PFSK-1 (cell line): ENCODE data around the gene NXF2B.

ENCODE experiments used
- POLR2AphosphoS5 ChIP-seq: IDR thresholded peaks from 2 replicates; pipeline ENCODE4 v1.6.1; 2012; ENCODE audit warnings: low read depth, mild to moderate bottlenecking, control low read depth, low read length, moderate library complexity
- SIN3A ChIP-seq: IDR thresholded peaks from 2 replicates; pipeline ENCODE4 v1.6.1; 2012; ENCODE audit warnings: mild to moderate bottlenecking, low read length, moderate library complexity, borderline replicate concordance; ENCODE audit not compliant: insufficient read depth
- TAF1 ChIP-seq: IDR thresholded peaks from 2 replicates; pipeline ENCODE4 v1.6.1; 2012; ENCODE audit warnings: low read length, control low read depth, borderline replicate concordance; ENCODE audit not compliant: insufficient read depth
- TF ChIP-seq, protein P1 (sequence below), 2 experiments: IDR thresholded peaks; 2 replicates each; pipeline versions ENCODE4 v1.6.1 to v1.8.0; 2011 to 2012; ENCODE audit warnings: low read depth in 2 of 2, low read length in 2 of 2, control low read depth in 1 of 2, inconsistent platforms in 1 of 2, mild to moderate bottlenecking in 1 of 2, moderate library complexity in 1 of 2; ENCODE audit not compliant: insufficient read depth in 1 of 2

- TF ChIP-seq POLR2AphosphoS5: no peak
- TF ChIP-seq, protein P1, sequence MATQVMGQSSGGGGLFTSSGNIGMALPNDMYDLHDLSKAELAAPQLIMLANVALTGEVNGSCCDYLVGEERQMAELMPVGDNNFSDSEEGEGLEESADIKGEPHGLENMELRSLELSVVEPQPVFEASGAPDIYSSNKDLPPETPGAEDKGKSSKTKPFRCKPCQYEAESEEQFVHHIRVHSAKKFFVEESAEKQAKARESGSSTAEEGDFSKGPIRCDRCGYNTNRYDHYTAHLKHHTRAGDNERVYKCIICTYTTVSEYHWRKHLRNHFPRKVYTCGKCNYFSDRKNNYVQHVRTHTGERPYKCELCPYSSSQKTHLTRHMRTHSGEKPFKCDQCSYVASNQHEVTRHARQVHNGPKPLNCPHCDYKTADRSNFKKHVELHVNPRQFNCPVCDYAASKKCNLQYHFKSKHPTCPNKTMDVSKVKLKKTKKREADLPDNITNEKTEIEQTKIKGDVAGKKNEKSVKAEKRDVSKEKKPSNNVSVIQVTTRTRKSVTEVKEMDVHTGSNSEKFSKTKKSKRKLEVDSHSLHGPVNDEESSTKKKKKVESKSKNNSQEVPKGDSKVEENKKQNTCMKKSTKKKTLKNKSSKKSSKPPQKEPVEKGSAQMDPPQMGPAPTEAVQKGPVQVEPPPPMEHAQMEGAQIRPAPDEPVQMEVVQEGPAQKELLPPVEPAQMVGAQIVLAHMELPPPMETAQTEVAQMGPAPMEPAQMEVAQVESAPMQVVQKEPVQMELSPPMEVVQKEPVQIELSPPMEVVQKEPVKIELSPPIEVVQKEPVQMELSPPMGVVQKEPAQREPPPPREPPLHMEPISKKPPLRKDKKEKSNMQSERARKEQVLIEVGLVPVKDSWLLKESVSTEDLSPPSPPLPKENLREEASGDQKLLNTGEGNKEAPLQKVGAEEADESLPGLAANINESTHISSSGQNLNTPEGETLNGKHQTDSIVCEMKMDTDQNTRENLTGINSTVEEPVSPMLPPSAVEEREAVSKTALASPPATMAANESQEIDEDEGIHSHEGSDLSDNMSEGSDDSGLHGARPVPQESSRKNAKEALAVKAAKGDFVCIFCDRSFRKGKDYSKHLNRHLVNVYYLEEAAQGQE (IDR thresholded peaks at IDR 0.05; ENCODE audit: insufficient read depth in 1 of 2, low read depth in 2 of 2, low read length in 2 of 2): no peak
- TF ChIP-seq TAF1: no peak
- TF ChIP-seq SIN3A: no peak
Measured at GRCh38 chrX:102341867-102342266, 97.9 kb downstream of the NXF2B start.
